Liver (tissue), 9 donors: ENCODE data around the gene FAM20C. TPM values are rescaled to one million over a fixed set of nuclear protein-coding genes. Genes with fewer than 3 reads are reported as not detected.

Source experiments
- DNase-seq: peaks from one replicate; pipeline ENCODE4 v3.0.0-alpha.2; 2017; ENCODE audit warnings: low spot score
- H3K27ac ChIP-seq, 2 donors: one replicate each; pipeline ENCODE4 v1.7.0; 2013; ENCODE audit warnings: inconsistent platforms in 2 of 2, low read length in 2 of 2, control low read depth in 1 of 2, low read depth in 1 of 2, mild to moderate bottlenecking in 1 of 2
- H3K27me3 ChIP-seq, 4 donors: one replicate each; pipeline versions ENCODE4 v1.6.1 to v1.7.0; 2013; ENCODE audit warnings: low read length in 3 of 4, inconsistent platforms in 1 of 4, mild to moderate bottlenecking in 1 of 4, moderate library complexity in 1 of 4; ENCODE audit not compliant: control insufficient read depth in 4 of 4, insufficient read depth in 4 of 4
- H3K36me3 ChIP-seq, 4 donors: one replicate each; pipeline versions ENCODE4 v1.6.1 to v1.7.0; 2013; ENCODE audit warnings: low read length in 3 of 4, mild to moderate bottlenecking in 3 of 4, low read depth in 1 of 4, moderate library complexity in 1 of 4; ENCODE audit not compliant: control insufficient read depth in 4 of 4, insufficient read depth in 3 of 4
- H3K4me1 ChIP-seq, 4 donors: one replicate each; pipeline versions ENCODE4 v1.6.1 to v1.7.0; 2013; ENCODE audit warnings: low read length in 3 of 4, mild to moderate bottlenecking in 3 of 4, moderate library complexity in 1 of 4; ENCODE audit not compliant: control insufficient read depth in 4 of 4, insufficient read depth in 4 of 4
- H3K4me3 ChIP-seq, 3 donors: one replicate each; pipeline versions ENCODE4 v1.6.1 to v1.7.0; 2013; ENCODE audit warnings: low read length in 3 of 3, control low read depth in 1 of 3, low read depth in 1 of 3, mild to moderate bottlenecking in 1 of 3
- H3K9ac ChIP-seq, 2 donors: one replicate each; pipeline ENCODE4 v1.7.0; 2013; ENCODE audit warnings: low read length in 2 of 2, mild to moderate bottlenecking in 2 of 2, moderate library complexity in 2 of 2, control low read depth in 1 of 2, low read depth in 1 of 2
- H3K9me3 ChIP-seq, 4 donors: one replicate each; pipeline versions ENCODE4 v1.6.1 to v1.7.0; 2013; ENCODE audit warnings: low read length in 3 of 4; ENCODE audit not compliant: control insufficient read depth in 4 of 4
- FOXA1 ChIP-seq: IDR thresholded peaks from 2 replicates; pipeline ENCODE4 v1.6.1; 2016; ENCODE audit warnings: antibody characterized with exemption
- FOXA2 ChIP-seq: IDR thresholded peaks from 2 replicates; pipeline ENCODE4 v1.6.1; 2016; ENCODE audit warnings: antibody characterized with exemption
- GABPA ChIP-seq, 2 donors: IDR thresholded peaks in 1 of 2; conservative IDR thresholded peaks in 1 of 2; 2 replicates each; pipeline ENCODE4 v1.6.1; 2016; ENCODE audit warnings: antibody characterized with exemption in 2 of 2, mild to moderate bottlenecking in 1 of 2, moderate library complexity in 1 of 2
- HNF4A ChIP-seq, 2 donors: conservative IDR thresholded peaks; 2 replicates each; pipeline ENCODE4 v1.6.1; 2016; ENCODE audit warnings: antibody characterized with exemption in 2 of 2, mild to moderate bottlenecking in 2 of 2
- HNF4G ChIP-seq: IDR thresholded peaks from 2 replicates; pipeline ENCODE4 v1.6.1; 2016; ENCODE audit warnings: antibody characterized with exemption
- JUND ChIP-seq, 2 donors: IDR thresholded peaks; 2 replicates each; pipeline ENCODE4 v1.6.1; 2016; ENCODE audit warnings: antibody characterized with exemption in 2 of 2
- NR2F2 ChIP-seq: IDR thresholded peaks from 2 replicates; pipeline ENCODE4 v1.6.1; 2016; ENCODE audit warnings: antibody characterized with exemption
- RAD21 ChIP-seq, 2 donors: IDR thresholded peaks; 2 replicates each; pipeline ENCODE4 v1.6.1; 2016; ENCODE audit warnings: antibody characterized with exemption in 2 of 2, mild to moderate bottlenecking in 2 of 2
- RXRA ChIP-seq, 2 donors: IDR thresholded peaks; 2 replicates each; pipeline ENCODE4 v1.6.1; 2017 to 2018; ENCODE audit warnings: antibody characterized with exemption in 2 of 2, mild to moderate bottlenecking in 1 of 2
- SP1 ChIP-seq: IDR thresholded peaks from 2 replicates; pipeline ENCODE4 v1.6.1; 2018; ENCODE audit warnings: antibody characterized with exemption, mild to moderate bottlenecking
- TAF1 ChIP-seq: conservative IDR thresholded peaks from 2 replicates; pipeline ENCODE4 v1.6.1; 2016; ENCODE audit warnings: antibody characterized with exemption, mild to moderate bottlenecking
- YY1 ChIP-seq: IDR thresholded peaks from 2 replicates; pipeline ENCODE4 v1.6.1; 2016; ENCODE audit warnings: antibody characterized with exemption, mild to moderate bottlenecking
- WGBS: extraction: QIAGEN DNeasy Blood & Tissue Kit; methylation state at CpG from one replicate; pipeline ENCODE4 v1.1.7; 2013; 5-methylcytosine and 5-hydroxymethylcytosine counted together
- polyA plus RNA-seq, 2 donors: library from polyadenylated mRNA; stranded (reverse) in 1 of 2; unstranded in 1 of 2; fragments of 200-250 nt in 1 of 2; fragments of >200 nt in 1 of 2; fragmentation: Nextera tagmentation in 1 of 2; extraction: Ambion mirVana in 1 of 2; gene quantifications; one replicate each; pipeline versions ENCODE4 v1.2.1 to v1.2.3, GENCODE V29; 2013 to 2015
- total RNA-seq, 2 donors: library from RNA; depleted of rRNA; stranded (reverse); fragments of >200 nt; gene quantifications; one replicate each; pipeline ENCODE4 v1.2.3, GENCODE V29; 2014
- TF ChIP-seq, protein P1 (sequence below): IDR thresholded peaks from 2 replicates; pipeline ENCODE4 v1.6.1; 2016; ENCODE audit warnings: antibody characterized with exemption
- TF ChIP-seq, protein P2 (sequence below): IDR thresholded peaks from 2 replicates; pipeline ENCODE4 v1.6.1; 2016; ENCODE audit warnings: antibody characterized with exemption
- TF ChIP-seq, protein P3 (sequence below): fragments of 150-350 bp; IDR thresholded peaks from 2 replicates; pipeline ENCODE4 v1.5.1; 2017; ENCODE audit warnings: improper control_type of control experiment, low read depth, low read length; ENCODE audit not compliant: missing input control
- TF ChIP-seq, protein P4 (sequence below): IDR thresholded peaks from 2 replicates; pipeline ENCODE4 v1.6.1; 2016; ENCODE audit warnings: antibody characterized with exemption
- TF ChIP-seq, protein P5 (sequence below): IDR thresholded peaks from 2 replicates; pipeline ENCODE4 v1.6.1; 2016; ENCODE audit warnings: antibody characterized with exemption, mild to moderate bottlenecking
- donor health status: healthy.
- donor health status: healthy.
- donor health status: healthy.
- donor health status: healthy.
- donor health status: healthy.

FAM20C gene
- total and polyA plus RNA-seq, 4 donors = 13.4 to 40.4 (median 31.5) TPM

DNA sequence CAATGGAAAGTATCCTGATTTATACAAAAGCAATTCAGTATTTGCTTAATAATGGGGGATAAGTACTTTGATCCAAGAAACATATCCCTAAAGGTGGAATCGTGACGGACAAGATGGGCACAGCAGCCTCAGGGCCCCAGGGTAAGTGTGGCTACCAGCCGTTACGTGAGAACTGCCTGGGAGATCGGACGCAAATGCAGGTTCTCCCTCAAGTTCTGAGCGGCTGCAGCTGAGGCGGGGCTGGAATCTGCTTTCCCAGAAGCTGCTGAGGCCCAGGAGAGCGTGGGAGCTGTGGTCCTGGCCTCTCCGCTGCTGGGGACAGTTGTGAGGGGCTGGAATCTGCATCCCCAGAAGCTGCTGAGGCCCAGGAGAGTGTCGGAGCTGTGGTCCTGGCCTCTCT is 111.1 kb downstream of the FAM20C start:
- no peak for DNase-seq
- H3K9me3 ChIP-seq = no peaks in the 10 kb centered on the region
- no peak overlapping the region for H3K9ac ChIP-seq
- H3K27me3 ChIP-seq = no peaks in the 10 kb centered on the region
- no peak overlapping the region for H3K27ac ChIP-seq
- H3K4me3 ChIP-seq = no peak overlapping the region
- TF ChIP-seq, protein P1, sequence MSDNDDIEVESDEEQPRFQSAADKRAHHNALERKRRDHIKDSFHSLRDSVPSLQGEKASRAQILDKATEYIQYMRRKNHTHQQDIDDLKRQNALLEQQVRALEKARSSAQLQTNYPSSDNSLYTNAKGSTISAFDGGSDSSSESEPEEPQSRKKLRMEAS = no peak
- TF ChIP-seq FOXA1 = no peak
- no peak for TF ChIP-seq SP1
- TF ChIP-seq GABPA (IDR thresholded peaks at IDR 0.05 in 1 of 2, conservative IDR thresholded peaks at IDR 0.05 in 1 of 2) = no peak
- TF ChIP-seq, protein P2, sequence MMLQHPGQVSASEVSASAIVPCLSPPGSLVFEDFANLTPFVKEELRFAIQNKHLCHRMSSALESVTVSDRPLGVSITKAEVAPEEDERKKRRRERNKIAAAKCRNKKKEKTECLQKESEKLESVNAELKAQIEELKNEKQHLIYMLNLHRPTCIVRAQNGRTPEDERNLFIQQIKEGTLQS = no peak
- TF ChIP-seq HNF4G = no peak
- TF ChIP-seq, protein P3, sequence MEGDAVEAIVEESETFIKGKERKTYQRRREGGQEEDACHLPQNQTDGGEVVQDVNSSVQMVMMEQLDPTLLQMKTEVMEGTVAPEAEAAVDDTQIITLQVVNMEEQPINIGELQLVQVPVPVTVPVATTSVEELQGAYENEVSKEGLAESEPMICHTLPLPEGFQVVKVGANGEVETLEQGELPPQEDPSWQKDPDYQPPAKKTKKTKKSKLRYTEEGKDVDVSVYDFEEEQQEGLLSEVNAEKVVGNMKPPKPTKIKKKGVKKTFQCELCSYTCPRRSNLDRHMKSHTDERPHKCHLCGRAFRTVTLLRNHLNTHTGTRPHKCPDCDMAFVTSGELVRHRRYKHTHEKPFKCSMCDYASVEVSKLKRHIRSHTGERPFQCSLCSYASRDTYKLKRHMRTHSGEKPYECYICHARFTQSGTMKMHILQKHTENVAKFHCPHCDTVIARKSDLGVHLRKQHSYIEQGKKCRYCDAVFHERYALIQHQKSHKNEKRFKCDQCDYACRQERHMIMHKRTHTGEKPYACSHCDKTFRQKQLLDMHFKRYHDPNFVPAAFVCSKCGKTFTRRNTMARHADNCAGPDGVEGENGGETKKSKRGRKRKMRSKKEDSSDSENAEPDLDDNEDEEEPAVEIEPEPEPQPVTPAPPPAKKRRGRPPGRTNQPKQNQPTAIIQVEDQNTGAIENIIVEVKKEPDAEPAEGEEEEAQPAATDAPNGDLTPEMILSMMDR = no peak
- no peak for TF ChIP-seq RAD21 (IDR thresholded peaks at IDR 0.05)
- TF ChIP-seq, protein P4, sequence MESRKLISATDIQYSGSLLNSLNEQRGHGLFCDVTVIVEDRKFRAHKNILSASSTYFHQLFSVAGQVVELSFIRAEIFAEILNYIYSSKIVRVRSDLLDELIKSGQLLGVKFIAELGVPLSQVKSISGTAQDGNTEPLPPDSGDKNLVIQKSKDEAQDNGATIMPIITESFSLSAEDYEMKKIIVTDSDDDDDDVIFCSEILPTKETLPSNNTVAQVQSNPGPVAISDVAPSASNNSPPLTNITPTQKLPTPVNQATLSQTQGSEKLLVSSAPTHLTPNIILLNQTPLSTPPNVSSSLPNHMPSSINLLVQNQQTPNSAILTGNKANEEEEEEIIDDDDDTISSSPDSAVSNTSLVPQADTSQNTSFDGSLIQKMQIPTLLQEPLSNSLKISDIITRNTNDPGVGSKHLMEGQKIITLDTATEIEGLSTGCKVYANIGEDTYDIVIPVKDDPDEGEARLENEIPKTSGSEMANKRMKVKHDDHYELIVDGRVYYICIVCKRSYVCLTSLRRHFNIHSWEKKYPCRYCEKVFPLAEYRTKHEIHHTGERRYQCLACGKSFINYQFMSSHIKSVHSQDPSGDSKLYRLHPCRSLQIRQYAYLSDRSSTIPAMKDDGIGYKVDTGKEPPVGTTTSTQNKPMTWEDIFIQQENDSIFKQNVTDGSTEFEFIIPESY = no peak
- no peak for TF ChIP-seq RXRA (IDR thresholded peaks at IDR 0.05)
- TF ChIP-seq TAF1 = no peak
- no peak for TF ChIP-seq JUND (IDR thresholded peaks at IDR 0.05)
- TF ChIP-seq, protein P5, sequence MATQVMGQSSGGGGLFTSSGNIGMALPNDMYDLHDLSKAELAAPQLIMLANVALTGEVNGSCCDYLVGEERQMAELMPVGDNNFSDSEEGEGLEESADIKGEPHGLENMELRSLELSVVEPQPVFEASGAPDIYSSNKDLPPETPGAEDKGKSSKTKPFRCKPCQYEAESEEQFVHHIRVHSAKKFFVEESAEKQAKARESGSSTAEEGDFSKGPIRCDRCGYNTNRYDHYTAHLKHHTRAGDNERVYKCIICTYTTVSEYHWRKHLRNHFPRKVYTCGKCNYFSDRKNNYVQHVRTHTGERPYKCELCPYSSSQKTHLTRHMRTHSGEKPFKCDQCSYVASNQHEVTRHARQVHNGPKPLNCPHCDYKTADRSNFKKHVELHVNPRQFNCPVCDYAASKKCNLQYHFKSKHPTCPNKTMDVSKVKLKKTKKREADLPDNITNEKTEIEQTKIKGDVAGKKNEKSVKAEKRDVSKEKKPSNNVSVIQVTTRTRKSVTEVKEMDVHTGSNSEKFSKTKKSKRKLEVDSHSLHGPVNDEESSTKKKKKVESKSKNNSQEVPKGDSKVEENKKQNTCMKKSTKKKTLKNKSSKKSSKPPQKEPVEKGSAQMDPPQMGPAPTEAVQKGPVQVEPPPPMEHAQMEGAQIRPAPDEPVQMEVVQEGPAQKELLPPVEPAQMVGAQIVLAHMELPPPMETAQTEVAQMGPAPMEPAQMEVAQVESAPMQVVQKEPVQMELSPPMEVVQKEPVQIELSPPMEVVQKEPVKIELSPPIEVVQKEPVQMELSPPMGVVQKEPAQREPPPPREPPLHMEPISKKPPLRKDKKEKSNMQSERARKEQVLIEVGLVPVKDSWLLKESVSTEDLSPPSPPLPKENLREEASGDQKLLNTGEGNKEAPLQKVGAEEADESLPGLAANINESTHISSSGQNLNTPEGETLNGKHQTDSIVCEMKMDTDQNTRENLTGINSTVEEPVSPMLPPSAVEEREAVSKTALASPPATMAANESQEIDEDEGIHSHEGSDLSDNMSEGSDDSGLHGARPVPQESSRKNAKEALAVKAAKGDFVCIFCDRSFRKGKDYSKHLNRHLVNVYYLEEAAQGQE = no peak
- TF ChIP-seq NR2F2 = no peak
- no peak for TF ChIP-seq HNF4A (conservative IDR thresholded peaks at IDR 0.05)
- no peak for TF ChIP-seq YY1
- no peak for TF ChIP-seq FOXA2
- 92% methylated on average over 11 of the region's 11 CpGs for WGBS
- no peaks in the 10 kb centered on the region for H3K36me3 ChIP-seq
- H3K4me1 ChIP-seq = no peaks in the 10 kb centered on the region
